GM23338 (cell line): ENCODE data around the gene PAQR4. TPM values are rescaled to one million over a fixed set of nuclear protein-coding genes. Genes with fewer than 3 reads are reported as not detected.

Source experiments
- ATAC-seq: fragments of 200-7000 bp; cut with Tn5 transposase; 3 replicates; pipeline ENCODE4 v1.9.1; 2020
- DNase-seq: peaks from one replicate; pipeline ENCODE4 v3.0.0-alpha.2; 2015; ENCODE audit warnings: low spot score
- H2AFZ ChIP-seq: fragments of 200-600 bp; sonication (generic); 2 replicates; pipeline ENCODE4 v1.8.0; 2016; ENCODE audit warnings: antibody characterized with exemption, mild to moderate bottlenecking, moderate library complexity
- H3F3A ChIP-seq: fragments of 200-600 bp; sonication (generic); replicated peaks from 2 replicates; pipeline ENCODE4 v1.8.0; 2017; ENCODE audit warnings: antibody characterized with exemption, mixed run types, low read depth
- H3K27ac ChIP-seq: fragments of 200-600 bp; sonication (generic); 2 replicates; pipeline ENCODE4 v1.6.1; 2016; ENCODE audit warnings: low read depth
- H3K27me3 ChIP-seq: fragments of 200-600 bp; sonication (generic); 2 replicates; pipeline ENCODE4 v1.8.0; 2016; ENCODE audit warnings: mild to moderate bottlenecking, mixed run types, moderate library complexity; ENCODE audit not compliant: insufficient read depth
- H3K36me3 ChIP-seq: fragments of 200-600 bp; sonication (generic); 2 replicates; pipeline ENCODE4 v1.8.0; 2016; ENCODE audit warnings: mild to moderate bottlenecking; ENCODE audit not compliant: insufficient read depth
- H3K4me1 ChIP-seq: fragments of 200-600 bp; sonication (generic); 2 replicates; pipeline ENCODE4 v1.8.0; 2016; ENCODE audit warnings: mild to moderate bottlenecking, moderate library complexity; ENCODE audit not compliant: insufficient read depth
- H3K4me2 ChIP-seq: fragments of 200-600 bp; sonication (generic); 2 replicates; pipeline ENCODE4 v1.7.1; 2017; ENCODE audit warnings: mixed run types
- H3K4me3 ChIP-seq: fragments of 200-600 bp; sonication (generic); 2 replicates; pipeline ENCODE4 v1.6.1; 2016; ENCODE audit warnings: mixed run types
- H3K79me2 ChIP-seq: fragments of 200-600 bp; sonication (generic); replicated peaks from 2 replicates; pipeline ENCODE4 v1.8.0; 2017; ENCODE audit warnings: mild to moderate bottlenecking; ENCODE audit not compliant: insufficient read depth
- H3K9me2 ChIP-seq: fragments of 200-600 bp; sonication (generic); 2 replicates; pipeline ENCODE4 v1.8.0; 2017; ENCODE audit not compliant: insufficient read depth
- H4K20me1 ChIP-seq: fragments of 200-600 bp; sonication (generic); replicated peaks from 2 replicates; pipeline ENCODE4 v1.8.0; 2017; ENCODE audit warnings: mild to moderate bottlenecking; ENCODE audit not compliant: insufficient read depth
- H3K27ac Mint-ChIP-seq: 2 replicates; pipeline ENCODE4 v1.8.0; 2020; ENCODE audit warnings: inconsistent platforms, mild to moderate bottlenecking, moderate library complexity, mixed read lengths
- H3K27me3 Mint-ChIP-seq: 3 replicates; pipeline ENCODE4 v1.8.0; 2022; ENCODE audit warnings: low read depth, mild to moderate bottlenecking, moderate library complexity, mixed read lengths, inconsistent platforms; ENCODE audit not compliant: insufficient read depth, poor library complexity
- H3K36me3 Mint-ChIP-seq: 3 replicates; pipeline ENCODE4 v1.8.0; 2021; ENCODE audit warnings: low read depth, mild to moderate bottlenecking, inconsistent platforms, moderate library complexity, mixed read lengths
- H3K4me1 Mint-ChIP-seq: 3 replicates; pipeline ENCODE4 v1.8.0; 2020; ENCODE audit warnings: mild to moderate bottlenecking, inconsistent platforms, mixed read lengths
- H3K4me3 Mint-ChIP-seq: 3 replicates; pipeline ENCODE4 v1.8.0; 2021; ENCODE audit warnings: moderate library complexity, mild to moderate bottlenecking, inconsistent platforms, mixed read lengths
- H3K9me3 Mint-ChIP-seq: 3 replicates; pipeline ENCODE4 v1.8.0; 2020; ENCODE audit warnings: moderate library complexity, mild to moderate bottlenecking, inconsistent platforms, mixed read lengths
- CREB1 ChIP-seq: fragments of 250-450 bp; sonication (Bioruptor Pico); IDR thresholded peaks from 2 replicates; pipeline ENCODE4 v1.5.0; 2020; ENCODE audit warnings: low read depth, mild to moderate bottlenecking, moderate library complexity
- EZH2 ChIP-seq: fragments of 200-600 bp; sonication (generic); IDR thresholded peaks from one replicate; pipeline ENCODE4 v1.8.0; 2017; ENCODE audit warnings: antibody characterized with exemption, mild to moderate bottlenecking, low read depth; ENCODE audit not compliant: unreplicated experiment
- EZH2phosphoT487 ChIP-seq: fragments of 200-600 bp; sonication (generic); IDR thresholded peaks from one replicate; pipeline ENCODE4 v1.8.1; 2018; ENCODE audit warnings: antibody characterized with exemption; ENCODE audit not compliant: unreplicated experiment
- JUNB ChIP-seq: IDR thresholded peaks from one replicate; pipeline ENCODE4 v1.6.1; 2016; ENCODE audit warnings: antibody characterized with exemption; ENCODE audit not compliant: unreplicated experiment
- NANOG ChIP-seq: IDR thresholded peaks from 2 replicates; pipeline ENCODE4 v1.6.1; 2016; ENCODE audit warnings: antibody characterized with exemption, borderline replicate concordance
- POLR2AphosphoS5 ChIP-seq: IDR thresholded peaks from 2 replicates; pipeline ENCODE4 v1.6.1; 2016; ENCODE audit warnings: antibody characterized with exemption, low read depth
- STAT1 ChIP-seq: IDR thresholded peaks from one replicate; pipeline ENCODE4 v1.6.1; 2016; ENCODE audit warnings: antibody characterized with exemption; ENCODE audit not compliant: unreplicated experiment
- ZNF114 ChIP-seq: fragments of 250-450 bp; sonication (Bioruptor Pico); IDR thresholded peaks from 2 replicates; pipeline ENCODE4 v1.5.0; 2020; ENCODE audit warnings: mild to moderate bottlenecking, moderate library complexity
- ZNF331 ChIP-seq: fragments of 250-450 bp; sonication (Bioruptor Pico); IDR thresholded peaks from 2 replicates; pipeline ENCODE4 v1.5.0; 2020; ENCODE audit warnings: low read depth, mild to moderate bottlenecking, moderate library complexity
- polyA plus RNA-seq: library from polyadenylated mRNA; unstranded; fragments of >200 nt; fragmentation: Nextera tagmentation; extraction: Ambion mirVana; gene quantifications from 2 replicates; pipeline ENCODE4 v1.2.1, GENCODE V29; 2016
- total RNA-seq: library from RNA; depleted of rRNA; stranded (reverse); fragments of >200 nt; shearing (Covaris generic); gene quantifications from 2 replicates; pipeline ENCODE4 v1.2.3, GENCODE V29; 2014
- TF ChIP-seq, protein P1 (sequence below), 2 experiments: fragments of 200-600 bp in 1 of 2; sonication (generic) in 1 of 2; conservative IDR thresholded peaks; 2 replicates each; pipeline versions ENCODE4 v1.5.1 to v1.6.1; 2016 to 2017; ENCODE audit warnings: antibody characterized with exemption in 2 of 2, low read depth in 2 of 2, mild to moderate bottlenecking in 2 of 2, moderate library complexity in 1 of 2
- TF ChIP-seq, protein P2 (sequence below): fragments of 250-450 bp; sonication (Bioruptor Pico); IDR thresholded peaks from 2 replicates; pipeline ENCODE4 v1.5.0; 2020; ENCODE audit warnings: mild to moderate bottlenecking, moderate library complexity
- TF ChIP-seq, protein P3 (sequence below): IDR thresholded peaks from 2 replicates; pipeline ENCODE4 v1.6.1; 2016; ENCODE audit warnings: antibody characterized with exemption
- TF ChIP-seq, protein P4 (sequence below): IDR thresholded peaks from one replicate; pipeline ENCODE4 v1.6.1; 2018; ENCODE audit warnings: antibody characterized with exemption; ENCODE audit not compliant: unreplicated experiment

The PAQR4 gene
- total and polyA plus RNA-seq, 2 experiments from 2014 or later, result 7.0 to 29.3 TPM

DNA sequence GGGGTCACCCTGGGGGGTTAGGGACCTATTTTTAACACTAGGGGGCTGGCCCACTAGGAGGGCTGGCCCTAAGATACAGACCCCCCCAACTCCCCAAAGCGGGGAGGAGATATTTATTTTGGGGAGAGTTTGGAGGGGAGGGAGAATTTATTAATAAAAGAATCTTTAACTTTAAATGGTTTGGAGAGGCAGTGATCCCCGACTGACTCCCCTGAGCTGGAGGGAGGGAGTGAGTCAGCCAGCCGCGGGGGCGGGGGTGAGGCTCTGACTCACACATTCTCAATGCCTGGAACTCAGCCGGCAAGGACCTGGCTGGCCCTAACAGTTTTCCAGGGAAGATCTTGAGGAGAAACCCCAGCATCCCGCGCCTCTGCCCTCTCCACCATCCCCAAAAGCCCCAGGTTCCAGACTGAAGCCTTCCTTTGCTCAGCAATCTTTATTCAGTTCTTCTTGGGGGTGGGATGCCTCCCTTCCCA is 53.1 kb downstream of the PAQR4 start:
- H2AFZ ChIP-seq, result no peak overlapping the region

More for the DNA sequence above, 53.1 kb downstream of the PAQR4 start:
- Histone ChIP-seq H3K27me3 (no peaks in the 10 kb centered on the region; the same call in 1 of the 2 replicates), H3K4me2 (peak overlapping the region; percentile 97), H4K20me1 (peaks cover 21% of the 10 kb centered on the region), H3K4me1 (peaks cover 32% of the 10 kb centered on the region), H3K27ac (peak overlapping the region; percentile 99), H3K9me2 (no peaks in the 10 kb centered on the region), H3K36me3 (no peaks in the 10 kb centered on the region), H3K79me2 (peaks cover 24% of the 10 kb centered on the region), H3K4me3 (peak overlapping the region; percentile 85), H3F3A (peaks cover 54% of the 10 kb centered on the region)
- no peak; the same call in 1 of the 2 replicates for TF ChIP-seq POLR2AphosphoS5
- no peak for TF ChIP-seq NANOG
- TF ChIP-seq ZNF331 (CRISPR knock-in tag), result no peak
- TF ChIP-seq, protein P1, sequence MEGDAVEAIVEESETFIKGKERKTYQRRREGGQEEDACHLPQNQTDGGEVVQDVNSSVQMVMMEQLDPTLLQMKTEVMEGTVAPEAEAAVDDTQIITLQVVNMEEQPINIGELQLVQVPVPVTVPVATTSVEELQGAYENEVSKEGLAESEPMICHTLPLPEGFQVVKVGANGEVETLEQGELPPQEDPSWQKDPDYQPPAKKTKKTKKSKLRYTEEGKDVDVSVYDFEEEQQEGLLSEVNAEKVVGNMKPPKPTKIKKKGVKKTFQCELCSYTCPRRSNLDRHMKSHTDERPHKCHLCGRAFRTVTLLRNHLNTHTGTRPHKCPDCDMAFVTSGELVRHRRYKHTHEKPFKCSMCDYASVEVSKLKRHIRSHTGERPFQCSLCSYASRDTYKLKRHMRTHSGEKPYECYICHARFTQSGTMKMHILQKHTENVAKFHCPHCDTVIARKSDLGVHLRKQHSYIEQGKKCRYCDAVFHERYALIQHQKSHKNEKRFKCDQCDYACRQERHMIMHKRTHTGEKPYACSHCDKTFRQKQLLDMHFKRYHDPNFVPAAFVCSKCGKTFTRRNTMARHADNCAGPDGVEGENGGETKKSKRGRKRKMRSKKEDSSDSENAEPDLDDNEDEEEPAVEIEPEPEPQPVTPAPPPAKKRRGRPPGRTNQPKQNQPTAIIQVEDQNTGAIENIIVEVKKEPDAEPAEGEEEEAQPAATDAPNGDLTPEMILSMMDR (conservative IDR thresholded peaks at IDR 0.05; ENCODE audit: low read depth in 2 of 2), result no peak
- TF ChIP-seq, protein P2, sequence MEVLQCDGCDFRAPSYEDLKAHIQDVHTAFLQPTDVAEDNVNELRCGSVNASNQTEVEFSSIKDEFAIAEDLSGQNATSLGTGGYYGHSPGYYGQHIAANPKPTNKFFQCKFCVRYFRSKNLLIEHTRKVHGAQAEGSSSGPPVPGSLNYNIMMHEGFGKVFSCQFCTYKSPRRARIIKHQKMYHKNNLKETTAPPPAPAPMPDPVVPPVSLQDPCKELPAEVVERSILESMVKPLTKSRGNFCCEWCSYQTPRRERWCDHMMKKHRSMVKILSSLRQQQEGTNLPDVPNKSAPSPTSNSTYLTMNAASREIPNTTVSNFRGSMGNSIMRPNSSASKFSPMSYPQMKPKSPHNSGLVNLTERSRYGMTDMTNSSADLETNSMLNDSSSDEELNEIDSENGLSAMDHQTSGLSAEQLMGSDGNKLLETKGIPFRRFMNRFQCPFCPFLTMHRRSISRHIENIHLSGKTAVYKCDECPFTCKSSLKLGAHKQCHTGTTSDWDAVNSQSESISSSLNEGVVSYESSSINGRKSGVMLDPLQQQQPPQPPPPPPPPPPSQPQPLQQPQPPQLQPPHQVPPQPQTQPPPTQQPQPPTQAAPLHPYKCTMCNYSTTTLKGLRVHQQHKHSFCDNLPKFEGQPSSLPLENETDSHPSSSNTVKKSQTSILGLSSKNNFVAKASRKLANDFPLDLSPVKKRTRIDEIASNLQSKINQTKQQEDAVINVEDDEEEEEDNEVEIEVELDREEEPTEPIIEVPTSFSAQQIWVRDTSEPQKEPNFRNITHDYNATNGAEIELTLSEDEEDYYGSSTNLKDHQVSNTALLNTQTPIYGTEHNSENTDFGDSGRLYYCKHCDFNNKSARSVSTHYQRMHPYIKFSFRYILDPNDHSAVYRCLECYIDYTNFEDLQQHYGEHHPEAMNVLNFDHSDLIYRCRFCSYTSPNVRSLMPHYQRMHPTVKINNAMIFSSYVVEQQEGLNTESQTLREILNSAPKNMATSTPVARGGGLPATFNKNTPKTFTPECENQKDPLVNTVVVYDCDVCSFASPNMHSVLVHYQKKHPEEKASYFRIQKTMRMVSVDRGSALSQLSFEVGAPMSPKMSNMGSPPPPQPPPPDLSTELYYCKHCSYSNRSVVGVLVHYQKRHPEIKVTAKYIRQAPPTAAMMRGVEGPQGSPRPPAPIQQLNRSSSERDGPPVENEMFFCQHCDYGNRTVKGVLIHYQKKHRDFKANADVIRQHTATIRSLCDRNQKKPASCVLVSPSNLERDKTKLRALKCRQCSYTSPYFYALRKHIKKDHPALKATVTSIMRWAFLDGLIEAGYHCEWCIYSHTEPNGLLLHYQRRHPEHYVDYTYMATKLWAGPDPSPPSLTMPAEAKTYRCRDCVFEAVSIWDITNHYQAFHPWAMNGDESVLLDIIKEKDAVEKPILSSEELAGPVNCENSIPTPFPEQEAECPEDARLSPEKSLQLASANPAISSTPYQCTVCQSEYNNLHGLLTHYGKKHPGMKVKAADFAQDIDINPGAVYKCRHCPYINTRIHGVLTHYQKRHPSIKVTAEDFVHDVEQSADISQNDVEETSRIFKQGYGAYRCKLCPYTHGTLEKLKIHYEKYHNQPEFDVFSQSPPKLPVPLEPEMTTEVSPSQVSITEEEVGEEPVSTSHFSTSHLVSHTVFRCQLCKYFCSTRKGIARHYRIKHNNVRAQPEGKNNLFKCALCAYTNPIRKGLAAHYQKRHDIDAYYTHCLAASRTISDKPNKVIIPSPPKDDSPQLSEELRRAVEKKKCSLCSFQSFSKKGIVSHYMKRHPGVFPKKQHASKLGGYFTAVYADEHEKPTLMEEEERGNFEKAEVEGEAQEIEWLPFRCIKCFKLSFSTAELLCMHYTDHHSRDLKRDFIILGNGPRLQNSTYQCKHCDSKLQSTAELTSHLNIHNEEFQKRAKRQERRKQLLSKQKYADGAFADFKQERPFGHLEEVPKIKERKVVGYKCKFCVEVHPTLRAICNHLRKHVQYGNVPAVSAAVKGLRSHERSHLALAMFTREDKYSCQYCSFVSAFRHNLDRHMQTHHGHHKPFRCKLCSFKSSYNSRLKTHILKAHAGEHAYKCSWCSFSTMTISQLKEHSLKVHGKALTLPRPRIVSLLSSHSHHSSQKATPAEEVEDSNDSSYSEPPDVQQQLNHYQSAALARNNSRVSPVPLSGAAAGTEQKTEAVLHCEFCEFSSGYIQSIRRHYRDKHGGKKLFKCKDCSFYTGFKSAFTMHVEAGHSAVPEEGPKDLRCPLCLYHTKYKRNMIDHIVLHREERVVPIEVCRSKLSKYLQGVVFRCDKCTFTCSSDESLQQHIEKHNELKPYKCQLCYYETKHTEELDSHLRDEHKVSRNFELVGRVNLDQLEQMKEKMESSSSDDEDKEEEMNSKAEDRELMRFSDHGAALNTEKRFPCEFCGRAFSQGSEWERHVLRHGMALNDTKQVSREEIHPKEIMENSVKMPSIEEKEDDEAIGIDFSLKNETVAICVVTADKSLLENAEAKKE (CRISPR knock-in tag), result no peak
- no peak for TF ChIP-seq CREB1 (CRISPR knock-in tag)
- no peak for TF ChIP-seq EZH2
- TF ChIP-seq, protein P3, sequence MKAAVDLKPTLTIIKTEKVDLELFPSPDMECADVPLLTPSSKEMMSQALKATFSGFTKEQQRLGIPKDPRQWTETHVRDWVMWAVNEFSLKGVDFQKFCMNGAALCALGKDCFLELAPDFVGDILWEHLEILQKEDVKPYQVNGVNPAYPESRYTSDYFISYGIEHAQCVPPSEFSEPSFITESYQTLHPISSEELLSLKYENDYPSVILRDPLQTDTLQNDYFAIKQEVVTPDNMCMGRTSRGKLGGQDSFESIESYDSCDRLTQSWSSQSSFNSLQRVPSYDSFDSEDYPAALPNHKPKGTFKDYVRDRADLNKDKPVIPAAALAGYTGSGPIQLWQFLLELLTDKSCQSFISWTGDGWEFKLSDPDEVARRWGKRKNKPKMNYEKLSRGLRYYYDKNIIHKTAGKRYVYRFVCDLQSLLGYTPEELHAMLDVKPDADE, result no peak
- no peak for TF ChIP-seq EZH2phosphoT487
- TF ChIP-seq STAT1, result no peak
- TF ChIP-seq, protein P4, sequence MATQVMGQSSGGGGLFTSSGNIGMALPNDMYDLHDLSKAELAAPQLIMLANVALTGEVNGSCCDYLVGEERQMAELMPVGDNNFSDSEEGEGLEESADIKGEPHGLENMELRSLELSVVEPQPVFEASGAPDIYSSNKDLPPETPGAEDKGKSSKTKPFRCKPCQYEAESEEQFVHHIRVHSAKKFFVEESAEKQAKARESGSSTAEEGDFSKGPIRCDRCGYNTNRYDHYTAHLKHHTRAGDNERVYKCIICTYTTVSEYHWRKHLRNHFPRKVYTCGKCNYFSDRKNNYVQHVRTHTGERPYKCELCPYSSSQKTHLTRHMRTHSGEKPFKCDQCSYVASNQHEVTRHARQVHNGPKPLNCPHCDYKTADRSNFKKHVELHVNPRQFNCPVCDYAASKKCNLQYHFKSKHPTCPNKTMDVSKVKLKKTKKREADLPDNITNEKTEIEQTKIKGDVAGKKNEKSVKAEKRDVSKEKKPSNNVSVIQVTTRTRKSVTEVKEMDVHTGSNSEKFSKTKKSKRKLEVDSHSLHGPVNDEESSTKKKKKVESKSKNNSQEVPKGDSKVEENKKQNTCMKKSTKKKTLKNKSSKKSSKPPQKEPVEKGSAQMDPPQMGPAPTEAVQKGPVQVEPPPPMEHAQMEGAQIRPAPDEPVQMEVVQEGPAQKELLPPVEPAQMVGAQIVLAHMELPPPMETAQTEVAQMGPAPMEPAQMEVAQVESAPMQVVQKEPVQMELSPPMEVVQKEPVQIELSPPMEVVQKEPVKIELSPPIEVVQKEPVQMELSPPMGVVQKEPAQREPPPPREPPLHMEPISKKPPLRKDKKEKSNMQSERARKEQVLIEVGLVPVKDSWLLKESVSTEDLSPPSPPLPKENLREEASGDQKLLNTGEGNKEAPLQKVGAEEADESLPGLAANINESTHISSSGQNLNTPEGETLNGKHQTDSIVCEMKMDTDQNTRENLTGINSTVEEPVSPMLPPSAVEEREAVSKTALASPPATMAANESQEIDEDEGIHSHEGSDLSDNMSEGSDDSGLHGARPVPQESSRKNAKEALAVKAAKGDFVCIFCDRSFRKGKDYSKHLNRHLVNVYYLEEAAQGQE, result no peak
- TF ChIP-seq JUNB, result no peak
- TF ChIP-seq ZNF114, result no peak
- Mint-ChIP-seq H3K27ac (peak overlapping the region; percentile 98), H3K36me3 (peaks cover 40% of the 10 kb centered on the region), H3K4me1 (peaks cover 27% of the 10 kb centered on the region), H3K9me3 (peaks cover under 1% of the 10 kb centered on the region; the same call in 2 of the 3 replicates), H3K27me3 (peaks cover 48% of the 10 kb centered on the region), H3K4me3 (peak overlapping the region; percentile 96)
- ATAC-seq (peak; percentile 1), DNase-seq (peak; percentile 91)
